ENCODE results near the gene LIPH.
"Not testable (repeated sequence)": the region's sequence is repeated elsewhere in the genome, so short reads cannot be mapped to it uniquely, and the experiment has no call there.

Gene LIPH

DNA sequence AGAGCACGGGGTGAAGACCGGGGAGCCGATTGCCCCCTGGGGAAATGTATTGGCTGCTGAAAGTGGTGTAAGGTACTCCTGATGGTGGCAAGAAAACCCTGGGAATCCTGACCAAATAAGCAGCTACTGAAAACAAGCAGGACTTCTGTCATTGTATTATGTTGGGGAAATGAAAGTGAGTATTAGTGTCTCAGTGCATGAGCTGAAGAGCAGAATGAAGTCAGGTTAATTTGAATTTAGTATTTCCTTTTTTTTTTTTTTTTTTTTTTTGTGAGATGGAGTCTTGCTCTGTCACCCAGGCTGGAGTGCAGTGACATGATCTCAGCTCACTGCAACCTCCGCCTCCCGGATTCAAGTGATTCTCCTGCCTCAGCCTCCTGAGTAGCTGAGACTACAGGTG, 86.3 kb downstream of the LIPH start:
- not testable (repeated sequence) for H3K27ac ChIP-seq (ENCODE audit: low read length, poor library complexity, severe bottlenecking); H3K18ac ChIP-seq (ENCODE audit: low read depth in 1 of 2, low read length in 2 of 2); H2BK12ac ChIP-seq (ENCODE audit: low read length in 2 of 2); H4K91ac ChIP-seq (ENCODE audit: low read length); H2BK120ac ChIP-seq (ENCODE audit: low read depth, low read length); H2BK15ac ChIP-seq (ENCODE audit: low read depth, poor library complexity, severe bottlenecking); H3K9ac ChIP-seq (ENCODE audit: low read length); H3K14ac ChIP-seq (ENCODE audit: low read length in 2 of 2); H3K4me3 ChIP-seq (ENCODE audit: insufficient read depth in 1 of 2, low read depth in 1 of 2, low read length in 2 of 2); H3K4me2 ChIP-seq (ENCODE audit: low read length, poor library complexity, severe bottlenecking); H3K27me3 ChIP-seq (ENCODE audit: control insufficient read depth in 1 of 2, insufficient read depth in 1 of 2, low read length in 2 of 2); H4K8ac ChIP-seq (ENCODE audit: low read length); H2AFZ ChIP-seq (ENCODE audit: low read depth, low read length); H3K9me3 ChIP-seq (ENCODE audit: control insufficient read depth, low read length); H3K79me1 ChIP-seq (replicated peaks; ENCODE audit: low read length, poor library complexity, severe bottlenecking); H3K4me1 ChIP-seq (ENCODE audit: control insufficient read depth, insufficient read depth, low read depth, low read length); H3K23ac ChIP-seq (ENCODE audit: low read length in 2 of 2); H2BK5ac ChIP-seq (ENCODE audit: low read depth, low read length, poor library complexity, severe bottlenecking); H3K4ac ChIP-seq (ENCODE audit: low read depth in 1 of 2, low read length in 2 of 2); DNase-seq; H2AK5ac ChIP-seq (ENCODE audit: low read length, severe bottlenecking)
- peaks cover 3 to 38% of the 10 kb centered on the region in 2 experiments for H3K36me3 ChIP-seq (ENCODE audit: control insufficient read depth in 1 of 2, insufficient read depth in 2 of 2, low read depth in 1 of 2, low read length in 2 of 2)
- WGBS: 98% methylated on average over 5 of the region's 5 CpGs

DNA sequence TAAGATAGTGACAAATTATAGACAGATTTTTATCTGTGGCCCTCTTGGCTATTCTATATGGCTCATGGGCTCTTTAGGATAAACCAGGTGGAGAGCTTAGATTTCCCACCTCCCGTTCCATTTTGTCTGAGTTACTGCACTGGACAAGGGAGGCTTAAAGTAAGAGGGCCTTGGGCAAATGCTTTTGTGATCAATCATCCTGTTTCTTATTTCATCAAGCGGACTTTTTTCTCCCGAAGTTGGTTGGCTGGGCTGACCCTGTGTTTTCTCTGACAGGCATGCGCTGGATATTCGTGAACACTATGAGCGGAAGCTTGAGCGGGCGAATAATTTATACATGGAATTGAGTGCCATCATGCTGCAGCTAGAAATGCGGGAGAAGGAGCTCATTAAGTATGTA, 86.9 kb downstream of the LIPH start:
- H2BK120ac ChIP-seq (ENCODE audit: low read depth, low read length): no peak overlapping the region
- WGBS: 97% methylated on average over 9 of the region's 9 CpGs
- no peak overlapping the region for H3K27ac ChIP-seq (ENCODE audit: low read length, poor library complexity, severe bottlenecking)
- H3K14ac ChIP-seq (ENCODE audit: low read length in 2 of 2): no peak overlapping the region
- no peak overlapping the region for H2BK15ac ChIP-seq (ENCODE audit: low read depth, poor library complexity, severe bottlenecking)
- no peak overlapping the region for H3K9ac ChIP-seq (ENCODE audit: low read length)
- peaks cover 3 to 38% of the 10 kb centered on the region in 2 experiments for H3K36me3 ChIP-seq (ENCODE audit: control insufficient read depth in 1 of 2, insufficient read depth in 2 of 2, low read depth in 1 of 2, low read length in 2 of 2)
- no peak overlapping the region for H3K4me2 ChIP-seq (ENCODE audit: low read length, poor library complexity, severe bottlenecking)
- no peak overlapping the region for H2BK12ac ChIP-seq (ENCODE audit: low read length in 2 of 2)
- no peak overlapping the region for H2BK5ac ChIP-seq (ENCODE audit: low read depth, low read length, poor library complexity, severe bottlenecking)
- H3K27me3 ChIP-seq (ENCODE audit: control insufficient read depth in 1 of 2, insufficient read depth in 1 of 2, low read length in 2 of 2): no peaks in the 10 kb centered on the region
- DNase-seq: no peak
- H2AFZ ChIP-seq (ENCODE audit: low read depth, low read length): no peak overlapping the region
- H3K4me1 ChIP-seq (ENCODE audit: control insufficient read depth, insufficient read depth, low read depth, low read length): no peaks in the 10 kb centered on the region
- H2AK5ac ChIP-seq (ENCODE audit: low read length, severe bottlenecking): no peak overlapping the region
- no peaks in the 10 kb centered on the region for H3K9me3 ChIP-seq (ENCODE audit: control insufficient read depth, low read length)
- H4K8ac ChIP-seq (ENCODE audit: low read length): no peak overlapping the region
- no peak overlapping the region for H3K4me3 ChIP-seq (ENCODE audit: insufficient read depth in 1 of 2, low read depth in 1 of 2, low read length in 2 of 2)
- no peak overlapping the region for H3K18ac ChIP-seq (ENCODE audit: low read depth in 1 of 2, low read length in 2 of 2)
- no peak overlapping the region for H3K23ac ChIP-seq (ENCODE audit: low read length in 2 of 2)
- no peaks in the 10 kb centered on the region for H3K79me1 ChIP-seq (replicated peaks; ENCODE audit: low read length, poor library complexity, severe bottlenecking)
- H4K91ac ChIP-seq (ENCODE audit: low read length): no peak overlapping the region
- H3K4ac ChIP-seq (ENCODE audit: low read depth in 1 of 2, low read length in 2 of 2): no peak overlapping the region

DNA sequence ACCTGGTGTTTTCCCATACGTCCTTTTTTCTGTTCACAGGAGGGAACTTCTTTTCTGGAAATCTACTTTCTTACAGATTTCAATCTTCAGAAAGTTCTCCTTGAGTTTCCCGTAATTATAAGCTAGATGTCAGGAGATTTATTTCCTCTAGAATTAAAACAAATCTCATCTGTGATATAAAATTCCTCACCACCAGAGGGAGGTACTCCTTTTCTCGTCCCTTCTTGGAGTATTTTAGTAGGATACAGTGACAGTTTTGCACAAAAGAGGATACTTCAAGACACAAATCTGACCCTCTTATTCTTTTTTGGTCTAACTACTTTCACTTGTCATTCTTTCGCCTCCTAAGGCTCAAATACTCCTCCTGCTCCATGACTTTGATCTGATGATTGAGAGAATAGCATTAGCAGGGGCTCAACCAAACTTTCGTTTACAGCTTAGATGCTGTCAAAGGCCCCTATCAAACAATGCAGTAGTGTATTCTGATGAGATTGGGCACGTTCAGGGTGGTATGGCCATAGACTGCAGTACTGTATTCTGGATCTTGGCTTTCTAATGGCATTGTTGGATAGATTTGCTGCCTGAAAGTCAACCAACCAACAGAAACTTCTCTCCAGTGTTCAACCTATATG, 91.6 kb downstream of the LIPH start:
- Histone ChIP-seq H2BK5ac (ENCODE audit: low read depth, low read length, poor library complexity, severe bottlenecking) (no peak overlapping the region), H3K9ac (ENCODE audit: low read length) (no peak overlapping the region), H3K27me3 (ENCODE audit: control insufficient read depth in 1 of 2, insufficient read depth in 1 of 2, low read length in 2 of 2) (no peaks in the 10 kb centered on the region), H3K18ac (ENCODE audit: low read depth in 1 of 2, low read length in 2 of 2) (no peak overlapping the region), H3K23ac (ENCODE audit: low read length in 2 of 2) (no peak overlapping the region), H3K14ac (ENCODE audit: low read length in 2 of 2) (no peak overlapping the region), H2AFZ (ENCODE audit: low read depth, low read length) (no peak overlapping the region), H3K4ac (ENCODE audit: low read depth in 1 of 2, low read length in 2 of 2) (no peak overlapping the region), H3K4me1 (ENCODE audit: control insufficient read depth, insufficient read depth, low read depth, low read length) (no peaks in the 10 kb centered on the region), H4K91ac (ENCODE audit: low read length) (no peak overlapping the region), H2BK15ac (ENCODE audit: low read depth, poor library complexity, severe bottlenecking) (no peak overlapping the region), H3K79me1 (replicated peaks; ENCODE audit: low read length, poor library complexity, severe bottlenecking) (no peaks in the 10 kb centered on the region), H3K9me3 (ENCODE audit: control insufficient read depth, low read length) (no peaks in the 10 kb centered on the region), H3K27ac (ENCODE audit: low read length, poor library complexity, severe bottlenecking) (no peak overlapping the region), H2AK5ac (ENCODE audit: low read length, severe bottlenecking) (no peak overlapping the region), H3K4me2 (ENCODE audit: low read length, poor library complexity, severe bottlenecking) (no peak overlapping the region), H4K8ac (ENCODE audit: low read length) (no peak overlapping the region), H3K4me3 (ENCODE audit: insufficient read depth in 1 of 2, low read depth in 1 of 2, low read length in 2 of 2) (no peak overlapping the region), H2BK120ac (ENCODE audit: low read depth, low read length) (no peak overlapping the region), H2BK12ac (ENCODE audit: low read length in 2 of 2) (no peak overlapping the region), H3K36me3 (ENCODE audit: control insufficient read depth in 1 of 2, insufficient read depth in 2 of 2, low read depth in 1 of 2, low read length in 2 of 2) (peaks cover 3 to 11% of the 10 kb centered on the region in 2 experiments)
- peak; percentile 18 for DNase-seq
- WGBS: 64% methylated on average over 4 of the region's 6 CpGs

DNA sequence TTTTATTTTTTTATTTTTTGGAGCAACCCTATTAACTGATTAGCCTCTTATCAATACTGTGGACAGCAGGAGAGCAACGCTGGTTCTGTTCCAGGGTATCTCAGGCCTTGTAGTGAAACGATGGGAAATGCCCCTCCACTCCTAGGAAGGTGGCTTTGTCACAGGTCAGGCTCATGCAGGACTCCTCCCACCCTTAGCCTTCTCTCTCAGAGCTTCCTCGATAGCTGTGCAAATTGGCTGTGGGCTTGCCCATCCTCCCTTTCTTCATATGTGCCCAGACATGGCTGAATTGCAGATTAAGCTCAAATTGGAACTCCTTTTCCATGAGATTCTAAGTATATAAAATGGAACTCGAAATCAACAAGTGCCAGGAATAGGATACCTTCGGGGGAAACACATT, 92.1 kb downstream of the LIPH start:
- H3K9ac ChIP-seq (ENCODE audit: low read length): no peak overlapping the region
- WGBS: 83% methylated on average over 5 of the region's 5 CpGs
- no peak overlapping the region for H3K4me2 ChIP-seq (ENCODE audit: low read length, poor library complexity, severe bottlenecking)
- H3K79me1 ChIP-seq (replicated peaks; ENCODE audit: low read length, poor library complexity, severe bottlenecking): no peaks in the 10 kb centered on the region
- no peak overlapping the region for H2BK12ac ChIP-seq (ENCODE audit: low read length in 2 of 2)
- no peak overlapping the region for H4K91ac ChIP-seq (ENCODE audit: low read length)
- no peaks in the 10 kb centered on the region for H3K4me1 ChIP-seq (ENCODE audit: control insufficient read depth, insufficient read depth, low read depth, low read length)
- no peak overlapping the region for H3K18ac ChIP-seq (ENCODE audit: low read depth in 1 of 2, low read length in 2 of 2)
- H3K9me3 ChIP-seq (ENCODE audit: control insufficient read depth, low read length): no peaks in the 10 kb centered on the region
- H3K27me3 ChIP-seq (ENCODE audit: control insufficient read depth in 1 of 2, insufficient read depth in 1 of 2, low read length in 2 of 2): no peaks in the 10 kb centered on the region
- no peak overlapping the region for H4K8ac ChIP-seq (ENCODE audit: low read length)
- H2BK15ac ChIP-seq (ENCODE audit: low read depth, poor library complexity, severe bottlenecking): no peak overlapping the region
- peaks cover 3 to 8% of the 10 kb centered on the region in 2 experiments for H3K36me3 ChIP-seq (ENCODE audit: control insufficient read depth in 1 of 2, insufficient read depth in 2 of 2, low read depth in 1 of 2, low read length in 2 of 2)
- H3K27ac ChIP-seq (ENCODE audit: low read length, poor library complexity, severe bottlenecking): no peak overlapping the region
- DNase-seq: no peak
- no peak overlapping the region for H3K14ac ChIP-seq (ENCODE audit: low read length in 2 of 2)
- H3K4ac ChIP-seq (ENCODE audit: low read depth in 1 of 2, low read length in 2 of 2): no peak overlapping the region
- H2BK120ac ChIP-seq (ENCODE audit: low read depth, low read length): no peak overlapping the region
- H3K23ac ChIP-seq (ENCODE audit: low read length in 2 of 2): no peak overlapping the region
- no peak overlapping the region for H2AFZ ChIP-seq (ENCODE audit: low read depth, low read length)
- no peak overlapping the region for H2BK5ac ChIP-seq (ENCODE audit: low read depth, low read length, poor library complexity, severe bottlenecking)
- no peak overlapping the region for H2AK5ac ChIP-seq (ENCODE audit: low read length, severe bottlenecking)
- no peak overlapping the region for H3K4me3 ChIP-seq (ENCODE audit: insufficient read depth in 1 of 2, low read depth in 1 of 2, low read length in 2 of 2)
